ENCODE measurements around the gene FNBP1.

GRCh38 chr9:129949821-129950220 is 93.2 kb downstream of the FNBP1 start:
- TF ChIP-seq POLR2AphosphoS5 (IDR thresholded peaks at IDR 0.05; ENCODE audit: insufficient read depth in 1 of 2, low read depth in 1 of 2) (no peak), CTCF (IDR thresholded peaks at IDR 0.05) (no peak), POLR2A (IDR thresholded peaks at IDR 0.05) (no peak)

Measured in vagina (tissue), 2 donors.